Measurements from ENCODE around the gene NOS1.

GRCh38 chr12:117360222-117360550, 1.2 kb downstream of the NOS1 start:
- no peak for TF ChIP-seq JUND (IDR thresholded peaks at IDR 0.05; ENCODE audit: low read length)
- TF ChIP-seq CTCF (IDR thresholded peaks at IDR 0.05; ENCODE audit: control extremely low read depth in 1 of 3, insufficient read depth in 1 of 3, low read depth in 1 of 3, low read length in 3 of 3) = no peak
- no peak for TF ChIP-seq EGR1 (IDR thresholded peaks at IDR 0.05; ENCODE audit: borderline replicate concordance, low read depth, low read length)
- TF ChIP-seq RAD21 (IDR thresholded peaks at IDR 0.05 in 1 of 2, conservative IDR thresholded peaks at IDR 0.05 in 1 of 2; ENCODE audit: low read depth in 2 of 2, low read length in 2 of 2) = no peak
- no peak for TF ChIP-seq CEBPB (IDR thresholded peaks at IDR 0.05; ENCODE audit: low read depth, low read length)
- no peak for TF ChIP-seq POLR2A (IDR thresholded peaks at IDR 0.05; ENCODE audit: control extremely low read depth in 1 of 2, low read depth in 2 of 2, low read length in 2 of 2)

All from H1 (cell line).